A549 (cell line): ENCODE data around the gene SKA3. TPM values are rescaled to one million over a fixed set of nuclear protein-coding genes. Genes with fewer than 3 reads are reported as not detected.

ENCODE experiments used
- ATAC-seq, 2 experiments: fragments of 200-7000 bp in 1 of 2; fragments of >200 bp in 1 of 2; cut with Nextera tagmentation in 1 of 2; cut with Tn5 transposase in 1 of 2; 3 replicates each; pipeline versions ENCODE4 v1.8.0 to v1.9.1; 2018 to 2020; ENCODE audit warnings: mild to moderate bottlenecking in 1 of 2, moderate library complexity in 1 of 2
- CTCF ChIA-PET: fragments of 300-600 bp; sonication (Branson Sonifier 250); formaldehyde crosslinking; extraction: SDS; loops from one replicate; lab custom pipeline; 2021; ENCODE audit warnings: antibody characterized with exemption, inconsistent platforms; lab: Yijun Ruan, JAX
- POLR2A ChIA-PET: fragments of 350-600 bp; formaldehyde crosslinking; extraction: SDS; loops from one replicate; lab custom pipeline; 2021; ENCODE audit warnings: antibody characterized with exemption, inconsistent platforms; lab: Yijun Ruan, JAX
- DNase-seq, 2 experiments: peaks; one replicate each; pipeline versions ENCODE4 v3.0.0 to v3.0.0-alpha.2; 2011 to 2016; ENCODE audit warnings: low read depth in 1 of 2, low spot score in 1 of 2
- FAIRE-seq: peaks from 2 replicates; lab custom pipeline; 2011; peaks lifted over from hg19 to GRCh38; lab: Jason Lieb, UNC
- H3K27ac ChIP-seq, 2 experiments: fragments of >200 bp; sonication (Bioruptor Twin); formaldehyde crosslinking; 3 replicates each; pipeline ENCODE4 v1.5.1; 2016 to 2017
- H3K4me1 ChIP-seq: fragments of >200 bp; sonication (Bioruptor Twin); formaldehyde crosslinking; 3 replicates; pipeline ENCODE4 v1.6.1; 2016
- H3K4me2 ChIP-seq: fragments of >200 bp; sonication (Bioruptor Twin); formaldehyde crosslinking; 3 replicates; pipeline ENCODE4 v1.6.1; 2016
- H3K4me3 ChIP-seq: fragments of >200 bp; sonication (Bioruptor Twin); formaldehyde crosslinking; 3 replicates; pipeline ENCODE4 v1.5.1; 2016
- H3K9me3 ChIP-seq: fragments of >200 bp; sonication (Bioruptor Twin); formaldehyde crosslinking; 3 replicates; pipeline ENCODE4 v1.6.1; 2016
- BHLHE40 ChIP-seq: IDR thresholded peaks from 2 replicates; pipeline ENCODE4 v1.6.1; 2012; ENCODE audit warnings: low read depth, low read length, inconsistent platforms
- CBX8 ChIP-seq: fragments of 200-600 bp; sonication (generic); IDR thresholded peaks from 2 replicates; pipeline ENCODE4 v1.6.1; 2016
- CEBPB ChIP-seq, 2 experiments: fragments of >200 bp in 1 of 2; sonication (Bioruptor Twin) in 1 of 2; formaldehyde crosslinking in 1 of 2; IDR thresholded peaks; 2 replicates each; pipeline ENCODE4 v1.6.1; 2012 to 2016
- CHD4 ChIP-seq: fragments of 200-600 bp; sonication (generic); IDR thresholded peaks from 2 replicates; pipeline ENCODE4 v1.6.1; 2016; ENCODE audit warnings: antibody characterized with exemption, mild to moderate bottlenecking, borderline replicate concordance
- EP300 ChIP-seq, 2 experiments: fragments of >200 bp; sonication (Bioruptor Twin); formaldehyde crosslinking; IDR thresholded peaks; 2 replicates in 1 of 2; 3 replicates in 1 of 2; pipeline ENCODE4 v1.6.1; 2016 to 2017
- FOSB ChIP-seq: fragments of 250-450 bp; sonication (Bioruptor Pico); IDR thresholded peaks from 2 replicates; pipeline ENCODE4 v1.5.0; 2020; ENCODE audit warnings: mild to moderate bottlenecking, moderate library complexity
- HDAC2 ChIP-seq: fragments of 200-600 bp; sonication (generic); IDR thresholded peaks from 2 replicates; pipeline ENCODE4 v1.6.1; 2016
- HOXB13 ChIP-seq: fragments of 250-450 bp; sonication (Bioruptor Pico); IDR thresholded peaks from 2 replicates; pipeline ENCODE4 v1.5.0; 2020; ENCODE audit warnings: low read depth, mild to moderate bottlenecking, moderate library complexity
- KDM1A ChIP-seq: fragments of 200-600 bp; sonication (generic); IDR thresholded peaks from 2 replicates; pipeline ENCODE4 v1.6.1; 2016; ENCODE audit warnings: low read depth, mild to moderate bottlenecking
- MAFK ChIP-seq: fragments of 450-650 bp; IDR thresholded peaks from 2 replicates; pipeline ENCODE4 v1.6.1; 2014; ENCODE audit not compliant: partially characterized antibody
- MYC ChIP-seq: IDR thresholded peaks from 2 replicates; pipeline ENCODE4 v1.6.1; 2012; ENCODE audit warnings: mild to moderate bottlenecking, inconsistent platforms, low read length, improper control_type of control experiment, borderline replicate concordance
- NFE2L2 ChIP-seq: fragments of 150-350 bp; conservative IDR thresholded peaks from 2 replicates; pipeline ENCODE4 v1.6.1; 2014; ENCODE audit warnings: low read length
- NPAS2 ChIP-seq: fragments of 250-450 bp; sonication (Bioruptor Pico); IDR thresholded peaks from 2 replicates; pipeline ENCODE4 v1.8.0; 2022; ENCODE audit warnings: mild to moderate bottlenecking, moderate library complexity, borderline replicate concordance
- PHF8 ChIP-seq: fragments of 200-600 bp; sonication (generic); IDR thresholded peaks from 2 replicates; pipeline ENCODE4 v1.6.1; 2016; ENCODE audit warnings: low read depth, mild to moderate bottlenecking, antibody characterized with exemption, moderate library complexity, borderline replicate concordance
- POLR2A ChIP-seq: IDR thresholded peaks from 2 replicates; pipeline ENCODE4 v1.6.1; 2012; ENCODE audit warnings: mild to moderate bottlenecking, low read length
- POLR2AphosphoS2 ChIP-seq: conservative IDR thresholded peaks from 2 replicates; pipeline ENCODE4 v1.6.1; 2012; ENCODE audit warnings: low read length, improper control_type of control experiment, inconsistent platforms
- TFCP2L1 ChIP-seq: fragments of 250-450 bp; sonication (Bioruptor Pico); IDR thresholded peaks from 2 replicates; pipeline ENCODE4 v1.5.0; 2021; ENCODE audit warnings: mild to moderate bottlenecking
- TP53 ChIP-seq: fragments of 250-450 bp; sonication (Bioruptor Pico); IDR thresholded peaks from 2 replicates; pipeline ENCODE4 v1.5.0; 2021; ENCODE audit warnings: mild to moderate bottlenecking, moderate library complexity
- ZSCAN20 ChIP-seq: fragments of 250-450 bp; sonication (Bioruptor Pico); IDR thresholded peaks from 2 replicates; pipeline ENCODE4 v1.8.0; 2022; ENCODE audit warnings: mild to moderate bottlenecking, moderate library complexity
- WGBS: methylation state at CpG from one replicate; pipeline ENCODE4 v1.1.6; 2017; ENCODE audit errors: missing lambda C conversion rate; 5-methylcytosine and 5-hydroxymethylcytosine counted together
- polyA plus RNA-seq, 4 experiments: library from polyadenylated mRNA; depleted of rRNA in 3 of 4; stranded (reverse); fragments of >200 nt; fragmentation: RNase III in 1 of 4; extraction: RNeasy Plus Mini Kit Qiagen cat#74134 plus additional on column Dnase treatment in 1 of 4; gene quantifications; 2 replicates in 3 of 4; 3 replicates in 1 of 4; pipeline ENCODE4 v1.2.3, GENCODE V29; 2011 to 2017
- TF ChIP-seq, protein P1 (sequence below): IDR thresholded peaks from 2 replicates; pipeline ENCODE4 v1.6.1; 2012; ENCODE audit warnings: low read depth, borderline replicate concordance
- TF ChIP-seq, protein P2 (sequence below): fragments of 200-600 bp; sonication (generic); IDR thresholded peaks from 2 replicates; pipeline ENCODE4 v1.6.1; 2016; ENCODE audit warnings: antibody characterized with exemption, mild to moderate bottlenecking, moderate library complexity
- TF ChIP-seq, protein P3 (sequence below): fragments of >200 bp; sonication (Bioruptor Twin); formaldehyde crosslinking; IDR thresholded peaks from 3 replicates; pipeline ENCODE4 v1.6.1; 2016
- TF ChIP-seq, protein P4 (sequence below): IDR thresholded peaks from 2 replicates; pipeline ENCODE4 v1.6.1; 2012

Gene SKA3
- polyA plus RNA-seq, 2 of the 4 experiments (the other 2 are of a cell fraction): 13.5 to 19.2 TPM

DNA sequence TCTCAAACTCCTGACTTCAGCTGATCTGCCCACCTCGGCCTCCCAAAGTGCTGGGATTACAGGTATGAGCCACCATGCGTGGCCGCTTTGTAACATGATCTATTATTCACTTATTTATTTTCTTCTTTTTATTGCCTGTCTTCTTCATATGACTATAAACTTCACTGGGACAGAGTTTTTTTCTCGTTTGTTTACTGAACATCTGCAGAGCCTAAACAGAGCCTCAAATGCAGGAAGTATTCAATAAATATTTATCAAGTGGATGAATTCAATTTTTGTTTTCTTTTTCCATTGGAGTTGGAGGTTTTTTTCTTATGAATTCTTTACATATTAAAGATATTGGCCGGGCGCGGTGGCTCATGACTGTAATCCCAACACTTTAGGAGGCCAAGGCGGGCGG lies 54.7 kb downstream of the SKA3 start:
- 72% methylated on average over 9 of the region's 9 CpGs for WGBS
- ChIA-PET POLR2A (no interaction called here), CTCF (no interaction called here)
- no peaks in the 10 kb centered on the region; the same call in 2 of the 3 replicates for H3K4me1 ChIP-seq
- ATAC-seq: no peak
- H3K4me2 ChIP-seq: no peak overlapping the region
- FAIRE-seq: no peak
- no peak for TF ChIP-seq POLR2AphosphoS2
- TF ChIP-seq PHF8: no peak
- no peak for TF ChIP-seq ZSCAN20
- no peak for TF ChIP-seq HOXB13
- no peak for TF ChIP-seq FOSB (CRISPR knock-in tag)
- TF ChIP-seq NFE2L2: no peak
- no peak for TF ChIP-seq EP300 (IDR thresholded peaks at IDR 0.05)
- TF ChIP-seq HDAC2: no peak
- TF ChIP-seq POLR2A: no peak
- no peak for TF ChIP-seq NPAS2 (CRISPR knock-in tag)
- TF ChIP-seq, protein P1, sequence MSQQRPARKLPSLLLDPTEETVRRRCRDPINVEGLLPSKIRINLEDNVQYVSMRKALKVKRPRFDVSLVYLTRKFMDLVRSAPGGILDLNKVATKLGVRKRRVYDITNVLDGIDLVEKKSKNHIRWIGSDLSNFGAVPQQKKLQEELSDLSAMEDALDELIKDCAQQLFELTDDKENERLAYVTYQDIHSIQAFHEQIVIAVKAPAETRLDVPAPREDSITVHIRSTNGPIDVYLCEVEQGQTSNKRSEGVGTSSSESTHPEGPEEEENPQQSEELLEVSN: no peak
- no peak for TF ChIP-seq CBX8
- TF ChIP-seq KDM1A: no peak
- TF ChIP-seq TFCP2L1 (CRISPR knock-in tag): no peak
- TF ChIP-seq, protein P2, sequence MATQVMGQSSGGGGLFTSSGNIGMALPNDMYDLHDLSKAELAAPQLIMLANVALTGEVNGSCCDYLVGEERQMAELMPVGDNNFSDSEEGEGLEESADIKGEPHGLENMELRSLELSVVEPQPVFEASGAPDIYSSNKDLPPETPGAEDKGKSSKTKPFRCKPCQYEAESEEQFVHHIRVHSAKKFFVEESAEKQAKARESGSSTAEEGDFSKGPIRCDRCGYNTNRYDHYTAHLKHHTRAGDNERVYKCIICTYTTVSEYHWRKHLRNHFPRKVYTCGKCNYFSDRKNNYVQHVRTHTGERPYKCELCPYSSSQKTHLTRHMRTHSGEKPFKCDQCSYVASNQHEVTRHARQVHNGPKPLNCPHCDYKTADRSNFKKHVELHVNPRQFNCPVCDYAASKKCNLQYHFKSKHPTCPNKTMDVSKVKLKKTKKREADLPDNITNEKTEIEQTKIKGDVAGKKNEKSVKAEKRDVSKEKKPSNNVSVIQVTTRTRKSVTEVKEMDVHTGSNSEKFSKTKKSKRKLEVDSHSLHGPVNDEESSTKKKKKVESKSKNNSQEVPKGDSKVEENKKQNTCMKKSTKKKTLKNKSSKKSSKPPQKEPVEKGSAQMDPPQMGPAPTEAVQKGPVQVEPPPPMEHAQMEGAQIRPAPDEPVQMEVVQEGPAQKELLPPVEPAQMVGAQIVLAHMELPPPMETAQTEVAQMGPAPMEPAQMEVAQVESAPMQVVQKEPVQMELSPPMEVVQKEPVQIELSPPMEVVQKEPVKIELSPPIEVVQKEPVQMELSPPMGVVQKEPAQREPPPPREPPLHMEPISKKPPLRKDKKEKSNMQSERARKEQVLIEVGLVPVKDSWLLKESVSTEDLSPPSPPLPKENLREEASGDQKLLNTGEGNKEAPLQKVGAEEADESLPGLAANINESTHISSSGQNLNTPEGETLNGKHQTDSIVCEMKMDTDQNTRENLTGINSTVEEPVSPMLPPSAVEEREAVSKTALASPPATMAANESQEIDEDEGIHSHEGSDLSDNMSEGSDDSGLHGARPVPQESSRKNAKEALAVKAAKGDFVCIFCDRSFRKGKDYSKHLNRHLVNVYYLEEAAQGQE: no peak
- TF ChIP-seq, protein P3, sequence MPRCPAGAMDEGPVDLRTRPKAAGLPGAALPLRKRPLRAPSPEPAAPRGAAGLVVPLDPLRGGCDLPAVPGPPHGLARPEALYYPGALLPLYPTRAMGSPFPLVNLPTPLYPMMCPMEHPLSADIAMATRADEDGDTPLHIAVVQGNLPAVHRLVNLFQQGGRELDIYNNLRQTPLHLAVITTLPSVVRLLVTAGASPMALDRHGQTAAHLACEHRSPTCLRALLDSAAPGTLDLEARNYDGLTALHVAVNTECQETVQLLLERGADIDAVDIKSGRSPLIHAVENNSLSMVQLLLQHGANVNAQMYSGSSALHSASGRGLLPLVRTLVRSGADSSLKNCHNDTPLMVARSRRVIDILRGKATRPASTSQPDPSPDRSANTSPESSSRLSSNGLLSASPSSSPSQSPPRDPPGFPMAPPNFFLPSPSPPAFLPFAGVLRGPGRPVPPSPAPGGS: no peak
- no peak overlapping the region for H3K27ac ChIP-seq
- H3K9me3 ChIP-seq: no peaks in the 10 kb centered on the region
- no peak for DNase-seq
- no peak overlapping the region for H3K4me3 ChIP-seq

DNA sequence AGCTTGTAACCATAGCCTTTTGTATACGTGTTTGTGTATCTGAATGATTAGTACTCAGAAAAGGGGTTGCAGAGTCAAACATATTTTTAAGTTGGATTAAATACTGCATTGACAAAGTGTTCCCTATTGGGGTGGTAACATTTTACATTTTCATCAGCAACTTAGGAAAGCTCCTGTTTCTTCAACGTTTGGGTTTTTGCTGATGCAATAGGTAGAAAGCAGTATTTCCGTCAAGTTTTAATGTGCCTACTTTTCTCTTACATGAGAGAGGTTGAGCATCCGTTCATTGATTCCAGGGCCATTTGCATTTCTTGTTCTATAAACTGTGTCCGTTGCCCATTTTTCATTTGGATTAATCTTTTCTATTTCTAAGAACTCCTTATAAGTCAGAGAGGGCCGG lies 56.2 kb downstream of the SKA3 start:
- whole genome bisulfite sequencing: 84% methylated on average over 6 of the region's 6 CpGs
- ChIA-PET POLR2A (no interaction called here), CTCF (interaction anchor here (0.6 to 2.6 kb wide), 3 partner anchors 9 to 18 kb away, joined by 3 to 7 read pairs (median 3); no protein-coding TSS in a partner anchor)
- FAIRE-seq: no peak
- H3K4me3 ChIP-seq: no peak overlapping the region
- H3K4me2 ChIP-seq: no peak overlapping the region
- no peaks in the 10 kb centered on the region for H3K9me3 ChIP-seq
- no peaks in the 10 kb centered on the region; the same call in 2 of the 3 replicates for H3K4me1 ChIP-seq
- ATAC-seq: no peak
- H3K27ac ChIP-seq: no peak overlapping the region
- no peak for DNase-seq
- TF ChIP-seq CHD4 (no peak), BHLHE40 (no peak), KDM1A (no peak), MYC (no peak), TP53 (no peak), EP300 (IDR thresholded peaks at IDR 0.05) (no peak), CEBPB (IDR thresholded peaks at IDR 0.05) (no peak), ZSCAN20 (no peak), MAFK (no peak), TFCP2L1 (CRISPR knock-in tag) (no peak)
- TF ChIP-seq, protein P2: no peak
- TF ChIP-seq, protein P4, sequence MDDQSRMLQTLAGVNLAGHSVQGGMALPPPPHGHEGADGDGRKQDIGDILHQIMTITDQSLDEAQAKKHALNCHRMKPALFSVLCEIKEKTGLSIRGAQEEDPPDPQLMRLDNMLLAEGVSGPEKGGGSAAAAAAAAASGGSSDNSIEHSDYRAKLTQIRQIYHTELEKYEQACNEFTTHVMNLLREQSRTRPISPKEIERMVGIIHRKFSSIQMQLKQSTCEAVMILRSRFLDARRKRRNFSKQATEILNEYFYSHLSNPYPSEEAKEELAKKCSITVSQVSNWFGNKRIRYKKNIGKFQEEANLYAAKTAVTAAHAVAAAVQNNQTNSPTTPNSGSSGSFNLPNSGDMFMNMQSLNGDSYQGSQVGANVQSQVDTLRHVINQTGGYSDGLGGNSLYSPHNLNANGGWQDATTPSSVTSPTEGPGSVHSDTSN: no peak
- TF ChIP-seq, protein P3: no peak
